SK-N-SH treated with all-trans-retinoic acid at 6 μM for 48 hours (cell line): ENCODE results near the gene CLDN3.

ENCODE experiments used
- ATAC-seq: fragments of 200-7000 bp; cut with Tn5 transposase; 3 replicates; pipeline ENCODE4 v1.9.1; 2020; ENCODE audit warnings: mild to moderate bottlenecking, moderate library complexity
- ARNTL ChIP-seq: fragments of 450-650 bp; formaldehyde crosslinking; IDR thresholded peaks from 2 replicates; pipeline ENCODE4 v1.5.0; 2020; ENCODE audit warnings: low read depth, mild to moderate bottlenecking, moderate library complexity, borderline replicate concordance
- BACH2 ChIP-seq: fragments of 250-450 bp; sonication (Bioruptor Pico); IDR thresholded peaks from 2 replicates; pipeline ENCODE4 v1.9.0; 2021; ENCODE audit warnings: mild to moderate bottlenecking, borderline replicate concordance
- CREB5 ChIP-seq: fragments of 250-450 bp; sonication (Bioruptor Pico); IDR thresholded peaks from 2 replicates; pipeline ENCODE4 v1.5.1; 2020; ENCODE audit warnings: low read depth, mild to moderate bottlenecking, moderate library complexity
- CSDC2 ChIP-seq: fragments of 250-450 bp; sonication (Bioruptor Pico); IDR thresholded peaks from 2 replicates; pipeline ENCODE4 v1.5.0; 2020; ENCODE audit warnings: mild to moderate bottlenecking, moderate library complexity
- CSRNP3 ChIP-seq: fragments of 250-450 bp; sonication (Bioruptor Pico); IDR thresholded peaks from 2 replicates; pipeline ENCODE4 v1.5.1; 2021; ENCODE audit warnings: mild to moderate bottlenecking, moderate library complexity
- ESRRG ChIP-seq: fragments of 250-450 bp; sonication (Bioruptor Pico); IDR thresholded peaks from 2 replicates; pipeline ENCODE4 v1.6.1; 2021; ENCODE audit warnings: mild to moderate bottlenecking
- GLIS3 ChIP-seq: fragments of 250-450 bp; sonication (Bioruptor Pico); IDR thresholded peaks from 2 replicates; pipeline ENCODE4 v1.5.0; 2020; ENCODE audit warnings: mild to moderate bottlenecking, moderate library complexity
- ISL1 ChIP-seq: fragments of 250-450 bp; sonication (Bioruptor Pico); IDR thresholded peaks from 2 replicates; pipeline ENCODE4 v2.1.2; 2022; ENCODE audit warnings: mild to moderate bottlenecking, moderate library complexity
- OSR1 ChIP-seq: fragments of 250-450 bp; sonication (Bioruptor Pico); IDR thresholded peaks from 2 replicates; pipeline ENCODE4 v1.8.0; 2022; ENCODE audit warnings: moderate library complexity, mild to moderate bottlenecking, inconsistent platforms
- PATZ1 ChIP-seq: fragments of 250-450 bp; sonication (Bioruptor Pico); IDR thresholded peaks from 2 replicates; pipeline ENCODE4 v1.8.0; 2020; ENCODE audit warnings: mild to moderate bottlenecking, moderate library complexity, borderline replicate concordance
- PPARA ChIP-seq: fragments of 250-450 bp; sonication (Bioruptor Pico); IDR thresholded peaks from 2 replicates; pipeline ENCODE4 v1.5.0; 2020; ENCODE audit warnings: mild to moderate bottlenecking, borderline replicate concordance
- RARB ChIP-seq: fragments of 250-450 bp; sonication (Bioruptor Pico); IDR thresholded peaks from 2 replicates; pipeline ENCODE4 v1.8.0; 2021; ENCODE audit warnings: mild to moderate bottlenecking, moderate library complexity
- SNAI2 ChIP-seq: fragments of 250-450 bp; sonication (Bioruptor Pico); IDR thresholded peaks from 2 replicates; pipeline ENCODE4 v1.5.0; 2020; ENCODE audit warnings: mild to moderate bottlenecking, moderate library complexity
- TCF4 ChIP-seq: fragments of 250-450 bp; sonication (Bioruptor Pico); IDR thresholded peaks from 2 replicates; pipeline ENCODE4 v1.8.0; 2021; ENCODE audit warnings: mild to moderate bottlenecking, moderate library complexity, borderline replicate concordance
- TOX ChIP-seq: fragments of 250-450 bp; sonication (Bioruptor Pico); IDR thresholded peaks from 2 replicates; pipeline ENCODE4 v1.8.0; 2021; ENCODE audit warnings: mild to moderate bottlenecking, moderate library complexity, borderline replicate concordance
- TSHZ2 ChIP-seq: fragments of 250-450 bp; sonication (Bioruptor Pico); IDR thresholded peaks from 2 replicates; pipeline ENCODE4 v1.5.0; 2020; ENCODE audit warnings: mild to moderate bottlenecking, moderate library complexity
- ZC3H10 ChIP-seq: fragments of 250-450 bp; sonication (Bioruptor Pico); IDR thresholded peaks from 2 replicates; pipeline ENCODE4 v1.5.1; 2021; ENCODE audit warnings: mild to moderate bottlenecking, moderate library complexity
- ZFP3 ChIP-seq: fragments of 250-450 bp; sonication (Bioruptor Pico); IDR thresholded peaks from 2 replicates; pipeline ENCODE4 v1.5.0; 2020; ENCODE audit warnings: mild to moderate bottlenecking, moderate library complexity
- ZFP30 ChIP-seq: fragments of 450-650 bp; formaldehyde crosslinking; IDR thresholded peaks from 2 replicates; pipeline ENCODE4 v1.5.0; 2022; ENCODE audit warnings: mild to moderate bottlenecking, moderate library complexity
- ZNF565 ChIP-seq: fragments of 450-650 bp; formaldehyde crosslinking; conservative IDR thresholded peaks from 2 replicates; pipeline ENCODE4 v1.5.0; 2020; ENCODE audit warnings: low read depth, mild to moderate bottlenecking, moderate library complexity
- ZNF70 ChIP-seq: fragments of 450-650 bp; formaldehyde crosslinking; IDR thresholded peaks from 2 replicates; pipeline ENCODE4 v1.5.0; 2020; ENCODE audit warnings: mild to moderate bottlenecking, moderate library complexity
- ZNF8 ChIP-seq: fragments of 450-650 bp; formaldehyde crosslinking; IDR thresholded peaks from 2 replicates; pipeline ENCODE4 v1.5.0; 2020; ENCODE audit warnings: mild to moderate bottlenecking, moderate library complexity

The CLDN3 gene

GRCh38 chr7:73738220-73738611 is 31.9 kb downstream of the CLDN3 start (continued):
- no peak for TF ChIP-seq ARNTL (CRISPR knock-in tag)

GRCh38 chr7:73737491-73738219 is 32.4 kb downstream of the CLDN3 start:
- TF ChIP-seq ZNF8 (CRISPR knock-in tag) (no peak), CSDC2 (no peak), GLIS3 (CRISPR knock-in tag) (no peak), CSRNP3 (CRISPR knock-in tag) (no peak), SNAI2 (CRISPR knock-in tag) (no peak), ZFP3 (CRISPR knock-in tag) (no peak), PPARA (CRISPR knock-in tag) (no peak), ZNF70 (CRISPR knock-in tag) (no peak), ZNF565 (CRISPR knock-in tag) (no peak), CREB5 (CRISPR knock-in tag) (no peak), PATZ1 (CRISPR knock-in tag) (no peak), TCF4 (CRISPR knock-in tag) (no peak), ZC3H10 (CRISPR knock-in tag) (no peak), BACH2 (CRISPR knock-in tag) (no peak), ZFP30 (CRISPR knock-in tag) (no peak), RARB (CRISPR knock-in tag) (no peak), ARNTL (CRISPR knock-in tag) (no peak), ESRRG (CRISPR knock-in tag) (no peak)
- TF ChIP-seq, all 23 proteins: peak for 0
- no peak for ATAC-seq

- no peak for ATAC-seq
- TF ChIP-seq ARNTL (CRISPR knock-in tag) (no peak), CSDC2 (no peak), PATZ1 (CRISPR knock-in tag) (no peak)
- TF ChIP-seq, all 23 proteins: peak for 0
These were observed 33.2 kb downstream of the CLDN3 start for GRCh38 chr7:73736885-73737284.

GRCh38 chr7:73735528-73735905 is 34.6 kb downstream of the CLDN3 start:
- TF ChIP-seq BACH2 (CRISPR knock-in tag) (no peak), TSHZ2 (no peak), CSDC2 (no peak), ZFP30 (CRISPR knock-in tag) (no peak), ZNF565 (CRISPR knock-in tag) (no peak), ZNF70 (CRISPR knock-in tag) (no peak), TCF4 (CRISPR knock-in tag) (no peak), ZFP3 (CRISPR knock-in tag) (no peak), SNAI2 (CRISPR knock-in tag) (no peak), ISL1 (CRISPR knock-in tag) (no peak), ZC3H10 (CRISPR knock-in tag) (no peak), RARB (CRISPR knock-in tag) (no peak), TOX (CRISPR knock-in tag) (no peak), ARNTL (CRISPR knock-in tag) (no peak), OSR1 (CRISPR knock-in tag) (no peak), CSRNP3 (CRISPR knock-in tag) (no peak), CREB5 (CRISPR knock-in tag) (no peak)
- no peak for ATAC-seq
